HEK293 (cell line): ENCODE results near the gene FFAR4.

Source experiments
- CTCF ChIA-PET: fragments of 350-600 bp; formaldehyde crosslinking; extraction: SDS; loops from one replicate; lab custom pipeline; 2021; ENCODE audit warnings: antibody characterized with exemption; lab: Yijun Ruan, JAX
- POLR2A ChIA-PET: fragments of 300-600 bp; formaldehyde crosslinking; extraction: SDS; loops from one replicate; lab custom pipeline; 2020; ENCODE audit warnings: antibody characterized with exemption, inconsistent platforms; lab: Yijun Ruan, JAX
- H3K27ac ChIP-seq: fragments of 200-500 bp; sonication (Bioruptor generic); 2 replicates; pipeline ENCODE4 v1.5.1; 2014; ENCODE audit warnings: low read depth, low read length, control low read depth, inconsistent platforms; ENCODE audit errors: extremely low read depth
- H3K36me3 ChIP-seq, 2 experiments: fragments of 200-500 bp in 1 of 2; sonication (Bioruptor generic) in 1 of 2; 1 replicate in 1 of 2; 2 replicates in 1 of 2; pipeline ENCODE4 v1.5.1; 2014 to 2017; ENCODE audit warnings: inconsistent platforms in 2 of 2, low read length in 2 of 2; ENCODE audit not compliant: control insufficient read depth in 2 of 2, insufficient read depth in 1 of 2
- H3K4me1 ChIP-seq: fragments of 200-500 bp; sonication (Bioruptor generic); 2 replicates; pipeline ENCODE4 v1.5.1; 2014; ENCODE audit warnings: mild to moderate bottlenecking, low read length, inconsistent platforms; ENCODE audit not compliant: control insufficient read depth, insufficient read depth
- H3K4me3 ChIP-seq: 2 replicates; pipeline ENCODE4 v1.5.1; 2011; ENCODE audit warnings: low read depth, mild to moderate bottlenecking, control low read depth, low read length, moderate library complexity
- H3K9me3 ChIP-seq: fragments of 200-500 bp; sonication (Bioruptor generic); 2 replicates; pipeline ENCODE4 v1.5.1; 2014; ENCODE audit warnings: low read depth, low read length, inconsistent platforms; ENCODE audit not compliant: control insufficient read depth, insufficient read depth
- BCL11B ChIP-seq: fragments of 450-650 bp; formaldehyde crosslinking; IDR thresholded peaks from 2 replicates; pipeline ENCODE4 v1.5.1; 2016; ENCODE audit warnings: low read depth, missing biosample characterization, missing genetic modification characterization
- HOXC10 ChIP-seq: sonication (generic); formaldehyde crosslinking; IDR thresholded peaks from 2 replicates; pipeline ENCODE4 v1.8.1; 2023; ENCODE audit warnings: mild to moderate bottlenecking, missing genetic modification reagents
- INSM2 ChIP-seq: fragments of 450-650 bp; formaldehyde crosslinking; IDR thresholded peaks from 2 replicates; pipeline ENCODE4 v1.5.1; 2016; ENCODE audit warnings: missing biosample characterization, missing genetic modification characterization
- REPIN1 ChIP-seq: fragments of 450-650 bp; formaldehyde crosslinking; IDR thresholded peaks from 2 replicates; pipeline ENCODE4 v1.5.1; 2017; ENCODE audit warnings: missing biosample characterization, missing genetic modification characterization, low read depth
- SCRT2 ChIP-seq: fragments of 450-650 bp; formaldehyde crosslinking; IDR thresholded peaks from 2 replicates; pipeline ENCODE4 v1.5.1; 2016; ENCODE audit warnings: missing biosample characterization, missing genetic modification characterization
- ZBTB26 ChIP-seq: fragments of 450-650 bp; formaldehyde crosslinking; optimal IDR thresholded peaks from 2 replicates; pipeline ENCODE3; 2016; ENCODE audit warnings: missing biosample characterization, mild to moderate bottlenecking, missing genetic modification characterization
- ZBTB48 ChIP-seq: fragments of 450-650 bp; formaldehyde crosslinking; IDR thresholded peaks from 2 replicates; pipeline ENCODE4 v1.5.1; 2016; ENCODE audit warnings: missing biosample characterization, missing genetic modification characterization
- ZBTB8A ChIP-seq: fragments of 450-650 bp; formaldehyde crosslinking; IDR thresholded peaks from 2 replicates; pipeline ENCODE4 v1.5.1; 2016; ENCODE audit warnings: missing biosample characterization, missing genetic modification characterization
- ZFHX2 ChIP-seq: fragments of 450-650 bp; formaldehyde crosslinking; conservative IDR thresholded peaks from 2 replicates; pipeline ENCODE4 v1.5.1; 2016; ENCODE audit warnings: missing biosample characterization, missing genetic modification characterization
- ZNF10 ChIP-seq: fragments of 450-650 bp; formaldehyde crosslinking; IDR thresholded peaks from 2 replicates; pipeline ENCODE4 v1.5.1; 2017; ENCODE audit warnings: missing biosample characterization, missing genetic modification characterization
- ZNF157 ChIP-seq: fragments of 450-650 bp; formaldehyde crosslinking; IDR thresholded peaks from 2 replicates; pipeline ENCODE4 v1.5.1; 2016; ENCODE audit warnings: missing biosample characterization, missing genetic modification characterization
- ZNF292 ChIP-seq: fragments of 450-650 bp; formaldehyde crosslinking; IDR thresholded peaks from 2 replicates; pipeline ENCODE4 v1.5.1; 2016; ENCODE audit warnings: low read depth, missing biosample characterization, missing genetic modification characterization, borderline replicate concordance
- ZNF394 ChIP-seq: fragments of 450-650 bp; formaldehyde crosslinking; IDR thresholded peaks from 2 replicates; pipeline ENCODE4 v1.5.1; 2016; ENCODE audit warnings: missing biosample characterization, missing genetic modification characterization, mild to moderate bottlenecking, moderate library complexity, borderline replicate concordance
- ZNF416 ChIP-seq: fragments of 450-650 bp; formaldehyde crosslinking; IDR thresholded peaks from 2 replicates; pipeline ENCODE4 v1.5.1; 2016; ENCODE audit warnings: missing biosample characterization, missing genetic modification characterization
- ZNF423 ChIP-seq: fragments of 450-650 bp; formaldehyde crosslinking; IDR thresholded peaks from 2 replicates; pipeline ENCODE4 v1.5.1; 2016; ENCODE audit warnings: missing biosample characterization, missing genetic modification characterization
- ZNF529 ChIP-seq: fragments of 450-650 bp; formaldehyde crosslinking; IDR thresholded peaks from 2 replicates; pipeline ENCODE4 v1.5.1; 2017; ENCODE audit warnings: missing genetic modification characterization, missing biosample characterization; ENCODE audit not compliant: insufficient replicate concordance
- ZNF596 ChIP-seq: fragments of 450-650 bp; IDR thresholded peaks from 2 replicates; pipeline ENCODE4 v1.5.0; 2018; ENCODE audit warnings: missing biosample characterization, mild to moderate bottlenecking, missing genetic modification characterization, moderate library complexity
- ZNF600 ChIP-seq: fragments of 450-650 bp; formaldehyde crosslinking; IDR thresholded peaks from 2 replicates; pipeline ENCODE4 v1.5.1; 2016; ENCODE audit warnings: missing biosample characterization, missing genetic modification characterization
- ZNF621 ChIP-seq: fragments of 450-650 bp; formaldehyde crosslinking; IDR thresholded peaks from 2 replicates; pipeline ENCODE4 v1.5.1; 2017; ENCODE audit warnings: missing biosample characterization, missing genetic modification characterization
- ZNF768 ChIP-seq: fragments of 450-650 bp; formaldehyde crosslinking; IDR thresholded peaks from 2 replicates; pipeline ENCODE4 v1.5.1; 2018; ENCODE audit warnings: missing biosample characterization, mild to moderate bottlenecking, missing genetic modification characterization
- ZSCAN23 ChIP-seq: fragments of 450-650 bp; formaldehyde crosslinking; IDR thresholded peaks from 2 replicates; pipeline ENCODE4 v1.5.1; 2016; ENCODE audit warnings: missing biosample characterization, missing genetic modification characterization
- TF ChIP-seq, protein P1 (sequence below): fragments of 450-650 bp; formaldehyde crosslinking; IDR thresholded peaks from 2 replicates; pipeline ENCODE4 v1.5.1; 2016; ENCODE audit warnings: missing biosample characterization, missing genetic modification characterization
- TF ChIP-seq, protein P2 (sequence below): fragments of 450-650 bp; formaldehyde crosslinking; IDR thresholded peaks from 2 replicates; pipeline ENCODE4 v1.5.1; 2016; ENCODE audit warnings: missing biosample characterization, missing genetic modification characterization, low read depth

Gene FFAR4

DNA sequence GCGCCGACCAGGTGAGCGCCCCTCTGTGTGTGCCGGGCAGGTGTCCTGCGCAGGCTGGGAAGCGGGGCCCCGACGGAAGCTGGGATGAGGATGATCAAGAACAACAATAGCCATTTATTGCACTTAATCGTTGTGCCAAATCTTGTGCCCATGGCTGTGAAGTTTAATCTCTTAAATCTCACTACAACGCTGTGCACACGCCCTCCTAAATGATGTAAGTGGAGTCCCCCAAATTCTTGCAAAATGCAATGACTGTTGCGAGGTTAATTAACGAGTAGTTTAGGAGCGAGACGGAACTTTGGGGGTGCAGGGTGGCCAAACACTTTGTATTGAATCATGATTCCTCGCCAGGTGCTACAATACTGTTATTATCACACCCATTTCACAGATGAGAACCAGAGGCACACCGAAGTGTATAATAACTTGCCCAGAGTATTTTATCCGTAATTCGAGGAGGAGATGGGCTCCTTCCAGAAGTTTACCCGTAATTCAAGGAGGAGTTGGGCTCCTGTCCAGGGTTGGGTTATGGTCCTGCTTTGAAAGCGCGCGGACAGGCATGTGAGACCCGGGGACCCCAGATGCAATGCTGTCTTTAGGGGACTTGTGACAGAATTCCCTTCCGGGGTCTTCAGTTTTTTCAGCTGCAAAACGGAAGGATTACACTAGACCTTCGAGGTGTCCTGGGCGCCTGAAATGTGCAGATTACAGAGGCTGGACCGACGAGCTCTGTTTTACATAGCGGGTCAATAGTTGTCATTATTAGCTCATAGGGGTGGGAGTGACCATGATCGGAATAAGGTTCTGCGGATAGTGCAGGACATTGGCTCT lies 1.0 kb downstream of the FFAR4 start:
- no peak overlapping the region for H3K4me3 ChIP-seq
- CTCF ChIA-PET, result interaction anchor here (0.6 to 1.4 kb wide), 3 partner anchors 8 to 15 kb away, joined by 3 to 6 read pairs (median 3); no protein-coding TSS in a partner anchor
- no peaks in the 10 kb centered on the region for H3K4me1 ChIP-seq
- no peak overlapping the region for H3K27ac ChIP-seq
- TF ChIP-seq ZNF416 (tag by site-specific recombination) (no peak), ZNF157 (tag by site-specific recombination) (no peak), ZNF10 (tag by site-specific recombination) (no peak)
- no peaks in the 10 kb centered on the region for H3K9me3 ChIP-seq
- POLR2A ChIA-PET, result no interaction called here
- no peaks in the 10 kb centered on the region for H3K36me3 ChIP-seq

- POLR2A ChIA-PET, result no interaction called here
- CTCF ChIA-PET, result interaction anchor here (0.6 to 1.4 kb wide), 5 partner anchors 8 to 32 kb away, joined by 3 to 6 read pairs (median 3); no protein-coding TSS in a partner anchor
Observed at GRCh38 chr10:93568105-93568390, 1.6 kb downstream of the FFAR4 start.

DNA sequence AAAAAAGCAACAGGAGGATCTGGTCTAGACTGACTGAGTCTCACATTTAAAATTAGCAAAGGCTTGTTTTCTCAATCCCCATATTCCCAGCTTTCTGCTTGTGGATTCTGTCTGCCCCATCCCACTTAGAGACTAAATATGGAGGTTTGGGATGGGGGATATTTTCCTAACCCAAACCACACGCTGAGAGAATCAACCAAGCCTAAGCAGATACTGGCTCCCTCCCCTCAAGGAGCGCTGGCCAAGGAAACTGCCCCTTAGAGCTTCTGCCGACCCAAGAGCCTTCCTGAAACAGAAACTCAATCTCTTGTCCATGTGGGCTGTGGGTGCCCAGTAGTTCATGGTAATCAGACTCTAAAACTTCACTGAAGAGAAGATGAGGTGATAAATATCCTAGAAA lies 3.9 kb downstream of the FFAR4 start:
- POLR2A ChIA-PET, result no interaction called here
- Histone ChIP-seq H3K36me3 (no peaks in the 10 kb centered on the region), H3K4me3 (no peak overlapping the region), H3K9me3 (no peaks in the 10 kb centered on the region), H3K27ac (no peak overlapping the region), H3K4me1 (peaks cover 6% of the 10 kb centered on the region; the same call in 1 of the 2 replicates)
- CTCF ChIA-PET, result interaction anchor here (0.7 to 0.9 kb wide), 2 partner anchors 16 to 175 kb away, joined by 3 to 4 read pairs; no protein-coding TSS in a partner anchor
- TF ChIP-seq ZNF292 (tag by site-specific recombination), result no peak
- no peak for TF ChIP-seq ZBTB26 (tag by site-specific recombination)
- peak; percentile 46; the same call in 1 of the 2 replicates for TF ChIP-seq ZBTB48 (tag by site-specific recombination)

More at GRCh38 chr10:93568105-93568390, 1.6 kb downstream of the FFAR4 start:
- TF ChIP-seq SCRT2 (tag by site-specific recombination) (no peak), BCL11B (no peak), ZNF768 (no peak), ZNF600 (tag by site-specific recombination) (no peak), ZNF423 (tag by site-specific recombination) (no peak), HOXC10 (CRISPR knock-in tag) (no peak), ZFHX2 (tag by site-specific recombination) (no peak), ZNF529 (tag by site-specific recombination) (no peak), ZNF394 (tag by site-specific recombination) (no peak), ZSCAN23 (no peak), ZNF596 (no peak), INSM2 (tag by site-specific recombination) (no peak), ZNF10 (tag by site-specific recombination) (no peak), ZNF621 (tag by site-specific recombination) (no peak), ZBTB8A (no peak), REPIN1 (no peak)
- TF ChIP-seq, protein P1, sequence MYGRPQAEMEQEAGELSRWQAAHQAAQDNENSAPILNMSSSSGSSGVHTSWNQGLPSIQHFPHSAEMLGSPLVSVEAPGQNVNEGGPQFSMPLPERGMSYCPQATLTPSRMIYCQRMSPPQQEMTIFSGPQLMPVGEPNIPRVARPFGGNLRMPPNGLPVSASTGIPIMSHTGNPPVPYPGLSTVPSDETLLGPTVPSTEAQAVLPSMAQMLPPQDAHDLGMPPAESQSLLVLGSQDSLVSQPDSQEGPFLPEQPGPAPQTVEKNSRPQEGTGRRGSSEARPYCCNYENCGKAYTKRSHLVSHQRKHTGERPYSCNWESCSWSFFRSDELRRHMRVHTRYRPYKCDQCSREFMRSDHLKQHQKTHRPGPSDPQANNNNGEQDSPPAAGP (tag by site-specific recombination), result no peak
- TF ChIP-seq, protein P2, sequence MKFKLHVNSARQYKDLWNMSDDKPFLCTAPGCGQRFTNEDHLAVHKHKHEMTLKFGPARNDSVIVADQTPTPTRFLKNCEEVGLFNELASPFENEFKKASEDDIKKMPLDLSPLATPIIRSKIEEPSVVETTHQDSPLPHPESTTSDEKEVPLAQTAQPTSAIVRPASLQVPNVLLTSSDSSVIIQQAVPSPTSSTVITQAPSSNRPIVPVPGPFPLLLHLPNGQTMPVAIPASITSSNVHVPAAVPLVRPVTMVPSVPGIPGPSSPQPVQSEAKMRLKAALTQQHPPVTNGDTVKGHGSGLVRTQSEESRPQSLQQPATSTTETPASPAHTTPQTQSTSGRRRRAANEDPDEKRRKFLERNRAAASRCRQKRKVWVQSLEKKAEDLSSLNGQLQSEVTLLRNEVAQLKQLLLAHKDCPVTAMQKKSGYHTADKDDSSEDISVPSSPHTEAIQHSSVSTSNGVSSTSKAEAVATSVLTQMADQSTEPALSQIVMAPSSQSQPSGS (tag by site-specific recombination), result no peak
- H3K4me1 ChIP-seq, result no peaks in the 10 kb centered on the region
- no peak overlapping the region for H3K27ac ChIP-seq
- H3K36me3 ChIP-seq, result no peaks in the 10 kb centered on the region
- no peaks in the 10 kb centered on the region for H3K9me3 ChIP-seq
- no peak overlapping the region for H3K4me3 ChIP-seq
